HepG2 (cell line): Measurements from ENCODE around the gene OASL. TPM values are rescaled to one million over a fixed set of nuclear protein-coding genes. Genes with fewer than 3 reads are reported as not detected.
A peak's percentile ranks its signal among the peaks of the same experiment; 100 is the strongest.

ENCODE experiments used
- ERF ChIP-seq: IDR thresholded peaks from 2 replicates; pipeline ENCODE4 v1.6.1; 2018; ENCODE audit warnings: missing biosample characterization, missing genetic modification reagents
- HNF1B ChIP-seq: sonication (generic); formaldehyde crosslinking; IDR thresholded peaks from 2 replicates; pipeline ENCODE4 v1.5.1; 2020; ENCODE audit warnings: mild to moderate bottlenecking, moderate library complexity, missing genetic modification reagents
- IKZF5 ChIP-seq: IDR thresholded peaks from 2 replicates; pipeline ENCODE4 v1.6.1; 2018; ENCODE audit warnings: missing genetic modification reagents, mild to moderate bottlenecking, missing compliant biosample characterization
- KLF9 ChIP-seq: IDR thresholded peaks from 2 replicates; pipeline ENCODE4 v1.6.1; 2016; ENCODE audit warnings: low read depth
- MLLT10 ChIP-seq: sonication (generic); formaldehyde crosslinking; IDR thresholded peaks from 2 replicates; pipeline ENCODE4 v1.4.0; 2020; ENCODE audit warnings: missing genetic modification reagents
- POLR2G ChIP-seq: fragments of 200-400 bp; formaldehyde crosslinking; IDR thresholded peaks from 2 replicates; pipeline ENCODE4 v1.6.1; 2018; ENCODE audit warnings: mild to moderate bottlenecking, low read depth, low read length, moderate library complexity
- RBM22 ChIP-seq: fragments of 200-400 bp; formaldehyde crosslinking; optimal IDR thresholded peaks from 2 replicates; pipeline ENCODE3; 2017; ENCODE audit warnings: mild to moderate bottlenecking, low read length, moderate library complexity
- SIX1 ChIP-seq: sonication (generic); formaldehyde crosslinking; IDR thresholded peaks from 2 replicates; pipeline ENCODE4 v1.4.0; 2020; ENCODE audit warnings: missing genetic modification reagents, borderline replicate concordance
- SMC3 ChIP-seq: IDR thresholded peaks from 2 replicates; pipeline ENCODE4 v1.6.1; 2011; ENCODE audit warnings: low read length, improper control_type of control experiment
- SP2 ChIP-seq: sonication (generic); formaldehyde crosslinking; IDR thresholded peaks from 2 replicates; pipeline ENCODE4 v1.5.1; 2020; ENCODE audit warnings: mild to moderate bottlenecking, missing genetic modification reagents
- STAG1 ChIP-seq: sonication (generic); formaldehyde crosslinking; IDR thresholded peaks from 2 replicates; pipeline ENCODE4 v1.4.0; 2020; ENCODE audit warnings: missing genetic modification reagents
- SUZ12 ChIP-seq: fragments of 150-350 bp; IDR thresholded peaks from 2 replicates; pipeline ENCODE4 v1.6.1; 2014; ENCODE audit warnings: low read depth, low read length
- TBX2 ChIP-seq: sonication (generic); formaldehyde crosslinking; IDR thresholded peaks from 2 replicates; pipeline ENCODE4 v1.5.0; 2020; ENCODE audit warnings: missing genetic modification reagents, mild to moderate bottlenecking, borderline replicate concordance
- XBP1 ChIP-seq: sonication (generic); formaldehyde crosslinking; IDR thresholded peaks from 2 replicates; pipeline ENCODE4 v1.5.0; 2020; ENCODE audit warnings: missing genetic modification reagents
- ZNF350 ChIP-seq: sonication (generic); formaldehyde crosslinking; IDR thresholded peaks from 2 replicates; pipeline ENCODE4 v1.4.0; 2020; ENCODE audit warnings: mild to moderate bottlenecking, low read depth, missing genetic modification reagents, borderline replicate concordance
- ZNF431 ChIP-seq: sonication (generic); formaldehyde crosslinking; IDR thresholded peaks from 2 replicates; pipeline ENCODE4 v1.9.0; 2022; ENCODE audit warnings: missing genetic modification reagents, low read depth, mild to moderate bottlenecking, borderline replicate concordance
- ZNF570 ChIP-seq: sonication (generic); formaldehyde crosslinking; IDR thresholded peaks from 2 replicates; pipeline ENCODE4 v1.4.0; 2020; ENCODE audit warnings: mild to moderate bottlenecking, missing genetic modification reagents, borderline replicate concordance
- ZNF660 ChIP-seq: sonication (generic); formaldehyde crosslinking; IDR thresholded peaks from 2 replicates; pipeline ENCODE4 v1.5.1; 2020; ENCODE audit warnings: mild to moderate bottlenecking, low read depth, missing genetic modification reagents, borderline replicate concordance
- ZNF747 ChIP-seq: sonication (generic); formaldehyde crosslinking; IDR thresholded peaks from 2 replicates; pipeline ENCODE4 v1.8.1; 2023; ENCODE audit warnings: missing genetic modification reagents, mild to moderate bottlenecking, borderline replicate concordance
- ZNF749 ChIP-seq: sonication (generic); formaldehyde crosslinking; IDR thresholded peaks from 2 replicates; pipeline ENCODE4 v1.8.0; 2022; ENCODE audit warnings: mild to moderate bottlenecking, missing genetic modification reagents, moderate library complexity, borderline replicate concordance
- ZNF784 ChIP-seq: sonication (generic); formaldehyde crosslinking; IDR thresholded peaks from 2 replicates; pipeline ENCODE4 v1.5.1; 2020; ENCODE audit warnings: missing genetic modification reagents, mild to moderate bottlenecking, borderline replicate concordance
- ZSCAN30 ChIP-seq: sonication (generic); formaldehyde crosslinking; IDR thresholded peaks from 2 replicates; pipeline ENCODE4 v1.5.0; 2020; ENCODE audit warnings: mild to moderate bottlenecking, missing genetic modification reagents
- polyA plus RNA-seq, 8 experiments: library from polyadenylated mRNA; depleted of rRNA in 3 of 8; stranded (reverse) in 7 of 8; unstranded in 1 of 8; fragments of >200 nt; fragmentation: Illumina TruSeq in 4 of 8; extraction: Trizol in 4 of 8; gene quantifications; 2 replicates each; pipeline versions ENCODE4 v1.2.1 to v1.2.3, GENCODE V29; 2011 to 2016; ENCODE audit warnings: low read depth in 4 of 8, missing spikeins in 1 of 8, mixed read lengths in 1 of 8; ENCODE audit not compliant: insufficient read depth in 1 of 8
- total RNA-seq, 5 experiments: library from RNA; depleted of rRNA; stranded (reverse); fragments of >200 nt; fragmentation: Illumina TruSeq; extraction: Trizol; gene quantifications; 2 replicates each; pipeline ENCODE4 v1.2.3, GENCODE V29; 2016; ENCODE audit warnings: low read depth in 1 of 5
- TF ChIP-seq, protein P1 (sequence below): sonication (generic); formaldehyde crosslinking; IDR thresholded peaks from 2 replicates; pipeline ENCODE4 v1.4.0; 2020; ENCODE audit warnings: missing genetic modification reagents
- TF ChIP-seq, protein P2 (sequence below): sonication (generic); formaldehyde crosslinking; IDR thresholded peaks from 2 replicates; pipeline ENCODE4 v1.5.1; 2020; ENCODE audit warnings: missing genetic modification reagents, mild to moderate bottlenecking, borderline replicate concordance

The OASL gene
- total and polyA plus RNA-seq, 2 of the 13 experiments (the other 11 are each of a cell fraction or from before 2014, with no cell fraction given) = 0.11 to 0.22 TPM

- TF ChIP-seq ZNF784 (CRISPR knock-in tag) (no peak), POLR2G (peak; percentile 27; the same call in 1 of the 2 replicates), ZNF570 (CRISPR knock-in tag) (no peak), HNF1B (0 out of 2 replicates have a peak, but pooled peaks have one; percentile 14), ZNF431 (CRISPR knock-in tag) (no peak), IKZF5 (CRISPR knock-in tag) (no peak), MLLT10 (CRISPR knock-in tag) (no peak), TBX2 (no peak), ZNF749 (CRISPR knock-in tag) (no peak), STAG1 (peak; percentile 59), ZSCAN30 (CRISPR knock-in tag) (no peak), SIX1 (CRISPR knock-in tag) (no peak), KLF9 (no peak), ERF (CRISPR knock-in tag) (no peak), ZNF660 (CRISPR knock-in tag) (no peak), SP2 (CRISPR knock-in tag) (no peak), ZNF350 (no peak), ZNF747 (CRISPR knock-in tag) (no peak), RBM22 (peak; percentile 54), SMC3 (peak; percentile 34), SUZ12 (no peak), XBP1 (CRISPR knock-in tag) (no peak)
- TF ChIP-seq, protein P1, sequence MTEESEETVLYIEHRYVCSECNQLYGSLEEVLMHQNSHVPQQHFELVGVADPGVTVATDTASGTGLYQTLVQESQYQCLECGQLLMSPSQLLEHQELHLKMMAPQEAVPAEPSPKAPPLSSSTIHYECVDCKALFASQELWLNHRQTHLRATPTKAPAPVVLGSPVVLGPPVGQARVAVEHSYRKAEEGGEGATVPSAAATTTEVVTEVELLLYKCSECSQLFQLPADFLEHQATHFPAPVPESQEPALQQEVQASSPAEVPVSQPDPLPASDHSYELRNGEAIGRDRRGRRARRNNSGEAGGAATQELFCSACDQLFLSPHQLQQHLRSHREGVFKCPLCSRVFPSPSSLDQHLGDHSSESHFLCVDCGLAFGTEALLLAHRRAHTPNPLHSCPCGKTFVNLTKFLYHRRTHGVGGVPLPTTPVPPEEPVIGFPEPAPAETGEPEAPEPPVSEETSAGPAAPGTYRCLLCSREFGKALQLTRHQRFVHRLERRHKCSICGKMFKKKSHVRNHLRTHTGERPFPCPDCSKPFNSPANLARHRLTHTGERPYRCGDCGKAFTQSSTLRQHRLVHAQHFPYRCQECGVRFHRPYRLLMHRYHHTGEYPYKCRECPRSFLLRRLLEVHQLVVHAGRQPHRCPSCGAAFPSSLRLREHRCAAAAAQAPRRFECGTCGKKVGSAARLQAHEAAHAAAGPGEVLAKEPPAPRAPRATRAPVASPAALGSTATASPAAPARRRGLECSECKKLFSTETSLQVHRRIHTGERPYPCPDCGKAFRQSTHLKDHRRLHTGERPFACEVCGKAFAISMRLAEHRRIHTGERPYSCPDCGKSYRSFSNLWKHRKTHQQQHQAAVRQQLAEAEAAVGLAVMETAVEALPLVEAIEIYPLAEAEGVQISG = no peak
- TF ChIP-seq, protein P2, sequence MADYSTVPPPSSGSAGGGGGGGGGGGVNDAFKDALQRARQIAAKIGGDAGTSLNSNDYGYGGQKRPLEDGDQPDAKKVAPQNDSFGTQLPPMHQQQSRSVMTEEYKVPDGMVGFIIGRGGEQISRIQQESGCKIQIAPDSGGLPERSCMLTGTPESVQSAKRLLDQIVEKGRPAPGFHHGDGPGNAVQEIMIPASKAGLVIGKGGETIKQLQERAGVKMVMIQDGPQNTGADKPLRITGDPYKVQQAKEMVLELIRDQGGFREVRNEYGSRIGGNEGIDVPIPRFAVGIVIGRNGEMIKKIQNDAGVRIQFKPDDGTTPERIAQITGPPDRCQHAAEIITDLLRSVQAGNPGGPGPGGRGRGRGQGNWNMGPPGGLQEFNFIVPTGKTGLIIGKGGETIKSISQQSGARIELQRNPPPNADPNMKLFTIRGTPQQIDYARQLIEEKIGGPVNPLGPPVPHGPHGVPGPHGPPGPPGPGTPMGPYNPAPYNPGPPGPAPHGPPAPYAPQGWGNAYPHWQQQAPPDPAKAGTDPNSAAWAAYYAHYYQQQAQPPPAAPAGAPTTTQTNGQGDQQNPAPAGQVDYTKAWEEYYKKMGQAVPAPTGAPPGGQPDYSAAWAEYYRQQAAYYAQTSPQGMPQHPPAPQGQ (CRISPR knock-in tag) = no peak
Observed at GRCh38 chr12:121003650-121004049, 35.4 kb downstream of the OASL start (continued).
